ENCODE results near the gene PEX10.

DNA sequence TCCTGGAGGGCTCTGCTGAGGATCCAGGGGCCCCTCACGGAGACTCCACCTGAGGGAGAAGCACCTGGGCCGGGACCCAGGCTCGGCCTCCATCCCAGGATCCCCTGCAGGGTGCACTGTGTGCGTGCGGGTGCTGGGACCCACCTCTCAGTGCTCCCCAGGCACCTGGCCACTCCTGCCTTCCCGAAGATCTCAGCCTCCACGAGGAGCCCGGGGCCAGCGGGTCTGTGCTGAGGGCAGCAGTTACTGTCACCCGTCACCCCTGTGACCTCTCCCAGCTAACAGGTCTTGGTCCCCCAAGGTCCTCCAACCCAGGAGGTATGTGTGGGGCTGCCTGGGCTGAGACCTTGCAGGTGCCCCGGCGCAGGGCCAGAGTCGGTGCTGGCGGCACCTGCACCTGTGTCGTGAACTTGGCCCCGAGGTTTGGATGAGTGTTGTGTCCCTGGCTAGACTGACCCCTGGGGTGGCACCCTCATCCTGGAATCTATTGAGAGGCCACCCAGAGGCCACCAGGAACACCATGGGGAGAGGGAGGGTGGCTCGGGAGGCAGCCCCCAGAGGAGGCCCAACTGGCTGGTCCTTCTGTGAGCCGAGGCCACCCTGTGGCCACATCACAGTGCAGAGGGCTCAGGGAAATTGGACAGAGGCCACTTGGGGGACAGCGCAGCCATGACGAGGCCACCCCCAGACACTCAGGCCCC lies 38.7 kb downstream of the PEX10 start:
- no peak for TF ChIP-seq PAX8 (IDR thresholded peaks at IDR 0.05)
- TF ChIP-seq, protein P1, sequence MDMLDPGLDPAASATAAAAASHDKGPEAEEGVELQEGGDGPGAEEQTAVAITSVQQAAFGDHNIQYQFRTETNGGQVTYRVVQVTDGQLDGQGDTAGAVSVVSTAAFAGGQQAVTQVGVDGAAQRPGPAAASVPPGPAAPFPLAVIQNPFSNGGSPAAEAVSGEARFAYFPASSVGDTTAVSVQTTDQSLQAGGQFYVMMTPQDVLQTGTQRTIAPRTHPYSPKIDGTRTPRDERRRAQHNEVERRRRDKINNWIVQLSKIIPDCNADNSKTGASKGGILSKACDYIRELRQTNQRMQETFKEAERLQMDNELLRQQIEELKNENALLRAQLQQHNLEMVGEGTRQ (IDR thresholded peaks at IDR 0.05; ENCODE audit: borderline replicate concordance, low read depth, low read length) = no peak
